HG02870 (cell line): Measurements from ENCODE around the gene OR52E5.

ENCODE experiments used
- ATAC-seq: cut with Tn5 transposase; IDR thresholded peaks from one replicate; pipeline ENCODE4 v1.9.1; 2021; ENCODE audit warnings: mild to moderate bottlenecking, moderate library complexity; ENCODE audit not compliant: unreplicated experiment

OR52E5 gene

GRCh38 chr11:5932671-5933070 is 39.7 kb downstream of the OR52E5 start:
- ATAC-seq = no peak

DNA sequence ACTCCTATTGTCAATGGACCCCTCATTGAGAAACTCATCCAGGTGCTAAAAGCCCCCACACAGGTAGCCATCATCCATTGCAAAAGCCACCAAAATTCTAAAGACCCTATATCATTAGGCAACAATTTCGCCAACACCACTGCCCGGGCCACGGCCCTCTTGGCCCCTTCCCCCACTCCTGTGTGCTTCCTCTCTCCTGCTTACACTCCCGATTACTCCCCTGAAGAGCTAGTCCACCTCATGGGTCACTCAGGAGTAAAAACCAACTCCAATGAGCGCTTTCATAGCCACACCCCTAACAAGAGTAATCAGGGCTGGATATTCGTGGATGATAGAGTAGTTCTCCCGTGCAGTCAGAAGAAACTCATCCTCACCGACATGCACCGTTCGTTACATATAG is 40.1 kb downstream of the OR52E5 start:
- no peak for ATAC-seq

DNA sequence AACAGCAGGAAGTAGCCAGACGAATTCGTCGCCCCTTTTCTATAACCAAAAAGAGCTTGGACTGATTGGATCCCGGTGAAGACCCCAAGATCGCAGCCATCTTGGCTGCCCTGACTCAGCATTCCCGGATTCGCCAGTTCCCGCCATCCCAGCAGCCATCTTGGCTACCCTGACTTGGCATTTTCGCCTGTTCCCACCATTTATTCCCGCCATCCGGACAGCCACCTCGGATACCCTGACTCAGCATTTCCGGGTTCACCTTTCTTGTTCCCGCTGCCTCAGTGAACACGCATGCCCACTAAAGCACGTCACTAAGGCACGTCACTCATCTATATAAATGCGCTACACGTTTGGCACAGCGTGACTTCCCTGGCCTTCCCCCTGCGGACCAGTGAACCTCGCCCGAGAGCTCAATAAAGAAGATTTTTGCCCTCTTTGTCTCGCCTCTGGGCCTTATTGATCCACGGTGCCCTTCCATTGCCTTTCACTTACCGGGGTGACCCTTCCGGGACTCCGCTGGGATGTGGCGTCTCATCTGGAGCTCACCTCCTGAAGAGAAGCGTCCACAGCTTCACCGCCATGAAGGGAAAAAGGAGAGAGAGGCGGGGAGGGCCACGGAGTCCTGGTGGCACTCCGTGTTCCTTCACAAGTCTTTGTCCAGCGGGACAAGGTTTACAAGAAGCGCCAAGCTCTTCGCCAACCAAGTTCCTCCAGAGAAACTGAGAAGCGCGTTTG is 45.0 kb downstream of the OR52E5 start:
- no peak for ATAC-seq

- no peak for ATAC-seq
These were observed 45.6 kb downstream of the OR52E5 start for GRCh38 chr11:5938603-5938965.

- no peak for ATAC-seq
These were observed 47.7 kb downstream of the OR52E5 start for GRCh38 chr11:5940748-5941147.

GRCh38 chr11:5941951-5942350 is 48.9 kb downstream of the OR52E5 start, which contains the start of gene OR56A3:
OR56A3 (plus strand) TSS chr11:5942251; CDS start chr11:5947347, 5,096 bp downstream.
- no peak for ATAC-seq
